Hippocampal formation (tissue), 2 donors: ENCODE data around the gene C6orf62.
"Not testable (repeated sequence)": the region's sequence is repeated elsewhere in the genome, so short reads cannot be mapped to it uniquely, and the experiment has no call there.

ENCODE experiments used
- DNase-seq, 2 donors: peaks; one replicate each; lab custom pipeline; 2025; lab: John Stamatoyannopoulos, UW

C6orf62 gene

DNA sequence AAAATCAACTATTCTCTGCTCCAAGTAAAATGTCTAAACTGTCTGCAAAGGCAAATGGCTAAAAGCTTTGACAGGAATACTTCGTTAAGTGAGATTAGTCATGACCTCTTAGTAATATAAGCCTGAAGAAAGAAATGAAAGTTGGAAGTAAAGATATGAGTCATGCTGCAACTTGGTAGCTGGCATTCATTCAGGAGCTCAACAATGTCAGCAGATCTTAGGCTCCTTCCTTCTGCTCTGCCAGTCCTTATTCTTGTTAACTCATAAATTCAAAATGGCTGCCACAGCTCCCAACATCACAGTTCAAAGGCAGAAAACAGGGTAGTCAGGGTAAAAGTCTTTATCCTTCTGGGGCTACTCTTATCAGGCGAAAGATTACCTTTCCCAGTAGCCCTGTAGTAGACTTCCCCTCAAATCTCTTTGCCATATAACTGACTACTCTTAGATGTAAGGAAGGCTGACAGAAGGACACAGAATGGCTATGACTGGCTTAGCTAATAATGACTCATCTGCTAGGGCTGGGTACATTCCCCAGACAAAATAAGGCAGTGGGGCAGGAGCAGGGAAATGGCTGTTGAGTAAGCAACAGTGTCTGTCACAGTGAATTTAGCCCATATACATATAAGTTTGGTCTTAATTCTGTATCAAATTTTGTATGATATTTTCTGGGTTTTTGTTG lies 24.4 kb upstream of the C6orf62 start:
- peak in 1 of 2 donors; percentile 19 for DNase-seq

DNA sequence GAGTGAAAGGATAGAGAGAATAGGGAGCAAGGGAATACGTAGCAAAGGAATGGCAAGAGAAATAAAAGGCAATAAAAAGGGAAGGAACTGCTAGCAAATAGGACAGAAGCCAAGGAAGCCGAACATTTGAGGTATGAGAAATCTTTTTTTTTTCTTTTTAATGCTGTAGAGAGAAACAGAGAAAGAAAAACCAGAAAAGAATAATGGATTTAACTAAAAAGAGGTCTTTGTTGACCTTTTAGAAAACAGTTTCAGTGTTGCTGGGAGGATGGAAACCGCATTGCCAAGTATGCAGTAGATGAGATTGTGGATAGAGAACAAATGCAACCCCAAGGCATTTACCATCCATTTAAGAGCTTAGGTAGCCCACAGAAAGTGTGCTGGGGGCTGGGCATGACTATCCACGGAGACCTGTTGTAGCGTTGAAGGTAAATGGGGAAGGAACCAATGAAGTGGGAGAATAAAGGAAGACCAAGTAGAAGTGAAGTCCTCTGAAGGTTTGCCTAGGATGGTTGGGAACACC lies 23.3 kb upstream of the C6orf62 start:
- no peak for DNase-seq

DNA sequence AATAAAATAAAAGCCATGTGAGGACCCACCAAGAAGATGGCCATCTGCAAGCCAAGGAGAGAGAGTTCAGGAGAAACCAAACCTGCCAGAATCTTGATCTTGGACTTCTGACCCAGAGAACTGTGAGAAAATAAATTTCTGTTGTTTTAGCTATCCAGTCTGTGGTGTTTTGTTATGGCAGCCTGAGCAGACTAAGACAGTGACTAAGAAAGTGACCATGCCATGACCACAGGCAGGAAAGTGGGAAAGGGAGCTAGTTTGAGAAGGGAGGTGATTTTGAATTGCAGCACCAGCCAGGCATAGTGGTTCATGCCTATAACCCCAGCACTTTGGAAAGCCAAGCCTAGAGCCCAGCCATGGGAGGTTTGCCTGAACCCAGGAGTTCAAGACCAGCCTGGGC lies 21.9 kb upstream of the C6orf62 start:
- no peak for DNase-seq

DNA sequence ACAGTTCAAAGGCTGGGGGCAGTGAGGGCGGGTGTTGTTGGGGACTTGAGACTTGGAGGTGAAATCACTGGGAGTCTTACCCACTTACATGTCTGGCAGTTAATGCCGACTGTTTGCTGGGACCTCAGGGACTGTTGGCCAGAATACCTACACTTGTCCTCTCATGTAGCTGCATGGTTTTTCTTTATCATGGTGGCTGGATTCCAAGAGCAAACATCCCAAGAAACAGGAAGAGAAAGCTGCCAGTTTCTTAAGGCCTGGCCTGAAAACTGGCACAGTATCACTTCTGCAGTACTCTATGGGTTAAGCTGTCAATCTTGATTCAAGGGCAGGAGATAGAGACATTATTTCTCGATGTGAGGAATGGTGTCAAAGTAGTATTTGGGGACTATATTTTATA lies 19.8 kb upstream of the C6orf62 start:
- DNase-seq: no peak

GRCh38 chr6:24734710-24735109 lies 15.8 kb upstream of the C6orf62 start:
- not testable (repeated sequence) for DNase-seq

GRCh38 chr6:24734166-24734565 lies 15.2 kb upstream of the C6orf62 start:
- DNase-seq: no peak

DNA sequence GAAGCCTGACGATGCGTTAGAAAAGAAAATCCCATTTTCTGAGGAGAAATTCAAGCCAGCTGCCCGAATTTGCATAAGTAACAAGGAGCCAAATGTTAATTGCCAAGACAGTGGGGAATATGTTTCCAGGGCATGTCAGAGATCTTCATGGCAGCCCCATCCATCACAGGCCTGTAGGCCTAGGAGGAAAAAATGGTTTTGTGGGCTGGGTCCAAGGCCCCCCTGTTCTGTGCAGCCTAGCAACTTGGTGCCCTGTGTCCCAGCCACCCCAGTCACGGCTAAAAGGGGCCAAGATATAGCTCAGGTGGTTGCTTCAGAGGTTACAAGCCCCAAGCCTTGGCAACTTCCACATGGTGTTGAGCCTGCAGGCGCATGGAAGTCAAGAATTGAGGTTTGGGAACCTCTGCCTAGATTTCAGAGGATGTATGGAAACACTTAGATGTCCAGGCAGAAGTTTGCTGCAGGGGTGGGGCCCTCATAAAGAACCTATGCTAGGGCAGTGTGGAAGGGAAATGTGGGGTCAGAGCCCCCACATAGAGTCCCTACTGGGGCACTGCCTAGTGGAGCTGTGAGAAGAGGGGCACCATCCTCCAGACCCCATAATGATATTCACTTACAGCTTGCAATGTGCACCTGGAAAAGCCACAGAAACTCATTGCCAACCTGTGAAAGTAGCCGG lies 12.6 kb upstream of the C6orf62 start:
- not testable (repeated sequence) for DNase-seq

DNA sequence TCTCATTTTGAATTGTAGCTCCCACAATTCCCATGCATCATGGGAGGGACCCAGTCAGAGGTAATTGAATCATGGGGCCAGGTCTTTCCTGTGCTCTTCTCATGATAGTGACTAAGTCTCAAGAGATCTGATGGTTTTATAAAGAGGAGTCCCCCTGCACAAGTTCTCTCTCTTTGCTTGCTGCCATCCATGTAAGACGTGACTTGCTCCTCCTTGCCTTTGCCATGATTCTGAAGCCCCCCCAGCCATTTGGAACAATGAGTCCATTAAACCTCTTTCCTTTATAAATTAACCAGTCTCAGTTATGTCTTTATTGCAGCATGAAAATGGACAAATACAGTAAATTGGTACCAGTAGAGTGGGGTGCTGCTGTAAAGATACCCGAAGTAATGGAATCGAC lies 11.7 kb upstream of the C6orf62 start:
- not testable (repeated sequence) for DNase-seq

GRCh38 chr6:24723270-24723669 lies 4.3 kb upstream of the C6orf62 start:
- DNase-seq: no peak

DNA sequence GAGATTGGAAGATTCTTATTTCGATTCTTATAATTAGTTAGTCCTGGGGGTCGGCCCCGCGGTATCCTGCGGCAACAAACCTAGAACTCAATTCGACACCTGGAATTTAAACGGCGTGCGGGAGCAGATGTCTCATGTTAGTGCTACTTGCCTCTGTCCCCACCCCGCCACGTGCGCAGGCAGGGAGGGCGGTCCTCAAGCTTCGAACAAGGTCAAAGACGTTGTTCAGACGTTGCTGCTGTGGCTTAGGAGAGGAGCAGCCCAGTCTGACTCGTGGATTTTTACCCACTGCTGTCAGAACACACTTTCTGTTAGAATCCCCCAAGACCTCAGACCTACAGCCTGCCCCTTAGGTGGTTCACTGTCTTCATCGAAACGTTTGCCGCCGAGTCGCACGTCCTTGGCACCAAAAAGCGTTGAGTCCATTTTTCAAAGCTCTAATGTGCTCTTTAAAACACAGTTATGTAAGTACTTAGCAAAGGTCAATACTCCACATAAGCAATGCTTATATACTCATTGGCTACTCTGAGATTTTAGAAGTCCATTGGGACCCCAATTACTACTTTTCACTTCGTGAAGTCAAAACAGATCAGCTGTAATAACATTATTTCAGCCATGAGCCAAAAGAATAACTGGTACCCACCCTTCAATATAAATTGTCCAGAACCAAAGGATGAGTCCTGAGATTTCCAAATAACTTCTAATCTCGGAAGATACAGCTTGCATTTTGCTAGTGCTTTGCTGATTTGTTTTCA lies 2.7 kb upstream of the C6orf62 start:
- DNase-seq: no peak

DNA sequence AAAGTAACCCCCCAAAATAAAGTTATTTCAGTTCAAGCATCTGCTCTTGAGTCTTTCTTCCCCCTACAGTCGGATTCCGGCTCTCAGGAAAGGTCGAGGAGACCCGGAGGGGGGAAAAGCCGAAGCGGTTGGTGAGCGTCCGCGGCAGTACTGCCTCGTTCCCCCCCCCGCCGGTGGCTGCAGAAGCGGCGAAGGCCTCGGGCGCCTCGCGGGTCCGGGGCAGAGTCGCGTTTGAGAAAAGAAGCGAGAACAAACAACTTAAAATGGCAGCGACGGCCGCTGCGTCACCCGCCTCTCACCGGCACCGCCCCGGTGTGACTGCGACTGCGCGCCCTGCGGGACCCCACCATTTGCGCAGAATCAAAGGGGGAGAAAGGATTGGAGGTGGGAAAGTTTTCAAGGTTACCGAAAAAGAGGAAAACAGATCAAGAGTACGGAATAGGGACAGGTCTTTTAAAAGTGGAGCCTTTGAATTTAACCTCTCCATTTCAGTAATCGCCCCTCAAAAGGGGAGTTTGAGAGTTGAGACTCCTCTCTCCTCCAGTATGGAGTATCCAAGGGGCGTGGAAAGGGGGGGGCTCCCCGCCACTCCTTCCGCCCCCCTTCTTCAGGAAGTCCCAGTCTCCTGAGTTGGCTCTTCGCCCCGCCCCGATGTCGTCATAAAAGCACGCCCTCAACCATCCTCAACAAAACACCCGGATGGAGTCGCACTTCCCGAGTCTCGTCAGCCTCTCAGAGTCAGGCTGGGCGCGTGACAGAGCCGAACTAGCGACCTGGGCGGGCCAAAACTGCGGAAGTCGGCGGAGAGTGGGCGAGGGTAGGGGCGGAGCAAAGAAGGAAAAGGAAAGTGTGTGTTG lies 1.9 kb upstream of the C6orf62 start:
- peak; percentile 98 to 99 for DNase-seq

GRCh38 chr6:24720131-24720603 lies 1.2 kb upstream of the C6orf62 start:
- peak in 1 of 2 donors; percentile 70 for DNase-seq

GRCh38 chr6:24718449-24719124 lies 367 bp downstream of the C6orf62 start:
- DNase-seq: no peak

DNA sequence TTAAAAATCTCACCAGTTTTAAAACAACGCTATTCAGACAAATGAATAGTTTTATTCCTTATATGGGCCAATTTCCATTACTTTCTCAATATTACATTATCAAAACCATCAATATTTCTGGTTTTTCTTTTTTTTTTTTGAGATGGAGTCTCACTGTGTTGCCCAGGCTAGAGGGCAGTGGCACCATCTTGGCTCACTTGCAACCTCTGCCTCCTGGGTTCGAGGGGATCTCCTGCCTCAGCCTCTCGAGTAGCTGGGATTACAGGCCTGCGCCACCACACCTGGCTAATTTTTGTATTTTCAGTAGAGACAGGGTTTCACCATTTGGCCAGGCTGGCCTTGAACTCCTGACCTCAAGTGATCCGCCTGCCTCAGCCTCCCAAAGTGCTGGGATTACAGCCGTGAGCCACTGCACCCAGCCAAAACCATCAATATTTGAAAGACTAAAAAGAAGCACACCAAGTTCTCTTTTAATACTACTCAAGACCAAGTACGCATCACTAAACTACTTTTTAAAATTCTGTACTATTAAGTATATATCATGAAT lies 2.3 kb downstream of the C6orf62 start:
- DNase-seq: not testable (repeated sequence)

GRCh38 chr6:24710519-24711303 lies 8.2 kb downstream of the C6orf62 start:
- no peak for DNase-seq

DNA sequence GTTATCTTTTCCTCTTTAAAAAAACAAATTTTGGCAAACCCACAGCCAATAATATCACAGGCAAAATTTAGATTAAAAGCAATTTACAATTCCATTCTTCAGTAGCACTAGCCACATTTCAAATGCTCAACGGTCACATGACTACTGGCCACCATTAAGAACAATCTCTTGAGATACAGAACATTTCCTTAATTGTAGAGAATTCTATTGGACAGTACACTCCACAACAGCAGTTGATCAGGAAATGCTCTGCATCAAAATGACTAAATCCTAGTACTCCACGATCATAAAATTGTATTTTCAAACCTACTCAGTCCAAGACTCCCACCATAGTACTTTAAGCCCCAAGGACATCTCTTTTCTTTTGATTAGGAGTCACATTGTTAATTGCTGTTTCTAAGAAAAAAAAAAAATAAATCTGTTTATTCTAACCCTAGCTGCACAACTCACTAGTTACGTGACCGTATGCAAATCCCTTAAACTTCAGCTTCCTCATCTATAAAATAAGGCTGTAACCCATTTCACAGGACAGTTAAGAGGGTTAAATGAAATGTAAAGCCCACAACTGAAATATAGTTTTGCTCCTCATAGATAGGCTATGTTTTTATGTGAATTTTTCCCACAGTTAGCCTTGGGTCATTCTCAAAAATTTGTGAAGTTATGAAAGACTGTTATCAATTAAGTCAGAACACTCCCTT lies 9.8 kb downstream of the C6orf62 start:
- DNase-seq: no peak

DNA sequence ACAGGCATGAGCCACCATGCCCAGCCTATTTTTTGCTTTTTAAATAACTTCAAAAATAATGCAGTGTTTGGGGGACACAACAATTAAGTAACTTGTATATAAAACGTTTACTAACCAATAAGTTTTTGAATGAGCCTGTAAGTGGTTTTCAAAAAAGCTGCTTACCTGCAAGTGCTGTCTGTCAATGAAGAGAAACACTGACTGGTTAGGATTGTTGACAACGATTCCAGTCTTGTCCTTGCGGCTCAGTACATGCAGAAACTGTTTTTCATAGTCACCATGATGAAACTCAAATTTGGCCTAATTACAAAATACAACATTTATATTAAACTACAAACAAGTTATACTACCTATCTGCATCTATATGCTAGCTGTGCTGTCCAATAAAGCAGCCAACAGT lies 10.3 kb downstream of the C6orf62 start:
- DNase-seq: no peak

DNA sequence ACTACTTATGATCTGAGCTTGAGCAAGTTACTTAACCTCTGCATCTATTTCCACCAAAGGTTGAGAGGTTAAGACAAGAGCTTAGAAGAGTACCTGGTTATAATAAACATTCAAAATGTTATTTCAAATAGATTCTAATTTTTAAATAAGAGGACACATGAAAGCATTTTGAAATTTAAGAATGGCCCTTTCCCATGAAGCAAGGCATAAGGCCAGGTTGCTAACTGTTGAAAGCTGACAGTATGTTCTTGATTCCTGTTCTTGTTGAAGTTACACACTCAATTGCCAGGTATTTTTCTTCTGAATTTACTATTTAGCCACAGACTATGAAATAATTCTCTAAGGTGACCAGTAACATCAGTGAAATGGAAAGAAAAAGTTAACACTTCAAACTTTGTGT lies 14.5 kb downstream of the C6orf62 start:
- no peak for DNase-seq

DNA sequence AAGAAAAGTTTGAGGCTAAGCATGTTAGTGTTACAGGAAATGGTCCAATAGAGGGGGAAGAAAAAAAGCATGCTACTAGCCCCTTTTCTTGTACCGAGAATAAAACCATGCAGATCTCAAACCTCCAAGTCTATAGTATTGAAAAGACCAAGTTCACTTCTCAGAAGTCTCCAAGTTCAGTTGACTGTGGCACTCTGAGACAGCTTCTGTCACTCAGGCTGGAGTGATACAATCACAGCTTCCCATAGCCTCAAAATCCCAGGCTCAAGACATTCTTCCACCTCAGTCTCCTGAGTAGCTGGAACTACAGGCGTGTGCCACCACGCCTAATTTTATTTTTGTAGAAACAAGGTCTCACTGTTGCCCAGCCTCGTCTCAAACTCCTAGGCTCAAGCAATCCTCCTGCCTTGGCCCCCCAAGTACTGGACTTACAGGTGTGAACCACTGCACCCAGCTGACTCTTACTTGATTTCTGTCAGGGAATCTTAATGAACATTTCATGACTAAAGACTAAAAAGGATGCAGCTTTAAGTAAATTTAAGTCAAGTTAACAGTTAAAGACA lies 16.2 kb downstream of the C6orf62 start:
- DNase-seq: no peak
